H9 (cell line): ENCODE measurements around the gene SCNN1B. TPM values are rescaled to one million over a fixed set of nuclear protein-coding genes. Genes with fewer than 3 reads are reported as not detected.

ENCODE experiments used
- DNase-seq: peaks from one replicate; pipeline ENCODE4 v3.0.0-alpha.2; 2017
- H2AFZ ChIP-seq: one replicate; pipeline ENCODE4 v1.6.1; 2013; ENCODE audit warnings: mild to moderate bottlenecking, low read length, control low read depth, moderate library complexity
- H2AK5ac ChIP-seq: 2 replicates; pipeline ENCODE4 v1.6.1; 2013; ENCODE audit warnings: low read length, control low read depth, mixed read lengths; ENCODE audit not compliant: insufficient read length
- H2BK120ac ChIP-seq: one replicate; pipeline ENCODE4 v1.6.1; 2013; ENCODE audit warnings: low read depth, mild to moderate bottlenecking, low read length, control low read depth, inconsistent platforms; ENCODE audit not compliant: poor library complexity, severe bottlenecking
- H2BK12ac ChIP-seq: 2 replicates; pipeline ENCODE4 v1.6.1; 2013; ENCODE audit warnings: low read length, control low read depth, mixed read lengths, low read depth; ENCODE audit not compliant: insufficient read length
- H2BK15ac ChIP-seq: 2 replicates; pipeline ENCODE4 v1.6.1; 2013; ENCODE audit warnings: low read depth, low read length, control low read depth
- H2BK20ac ChIP-seq: one replicate; pipeline ENCODE4 v1.6.1; 2013; ENCODE audit warnings: low read depth, mild to moderate bottlenecking, low read length, control low read depth, inconsistent platforms; ENCODE audit not compliant: poor library complexity, severe bottlenecking
- H2BK5ac ChIP-seq: 2 replicates; pipeline ENCODE4 v1.6.1; 2013; ENCODE audit warnings: low read length, control low read depth, mixed read lengths; ENCODE audit not compliant: insufficient read length
- H3K14ac ChIP-seq: 2 replicates; pipeline ENCODE4 v1.6.1; 2013; ENCODE audit warnings: low read length, control low read depth; ENCODE audit not compliant: insufficient read depth
- H3K18ac ChIP-seq: 2 replicates; pipeline ENCODE4 v1.6.1; 2013; ENCODE audit warnings: low read depth, mild to moderate bottlenecking, mixed read lengths, low read length, control low read depth; ENCODE audit not compliant: insufficient read length
- H3K23ac ChIP-seq: 2 replicates; pipeline ENCODE4 v1.6.1; 2013; ENCODE audit warnings: low read length, control low read depth, mixed read lengths, low read depth; ENCODE audit not compliant: insufficient read length
- H3K23me2 ChIP-seq: 2 replicates; pipeline ENCODE4 v1.6.1; 2013; ENCODE audit warnings: low read depth, mild to moderate bottlenecking, mixed read lengths, low read length, control low read depth; ENCODE audit not compliant: insufficient read length, poor library complexity, severe bottlenecking
- H3K27ac ChIP-seq: 2 replicates; pipeline ENCODE4 v1.5.1; 2013; ENCODE audit warnings: low read length, control low read depth, mixed read lengths, low read depth; ENCODE audit not compliant: insufficient read length
- H3K27me3 ChIP-seq: 2 replicates; pipeline ENCODE4 v1.6.1; 2013; ENCODE audit warnings: low read length, control low read depth, inconsistent platforms; ENCODE audit not compliant: insufficient read depth
- H3K4ac ChIP-seq: 2 replicates; pipeline ENCODE4 v1.6.1; 2013; ENCODE audit warnings: low read depth, mild to moderate bottlenecking, control low read depth, inconsistent platforms, low read length, moderate library complexity
- H3K4me1 ChIP-seq: 2 replicates; pipeline ENCODE4 v1.6.1; 2013; ENCODE audit warnings: low read length, control low read depth, inconsistent platforms; ENCODE audit not compliant: insufficient read depth
- H3K4me2 ChIP-seq: 2 replicates; pipeline ENCODE4 v1.6.1; 2013; ENCODE audit warnings: low read length, control low read depth, mixed read lengths; ENCODE audit not compliant: insufficient read length, insufficient read depth
- H3K56ac ChIP-seq: 2 replicates; pipeline ENCODE4 v1.6.1; 2013; ENCODE audit warnings: low read depth, mild to moderate bottlenecking, mixed read lengths, low read length, control low read depth; ENCODE audit not compliant: insufficient read length
- H3K79me1 ChIP-seq: 2 replicates; pipeline ENCODE4 v1.6.1; 2013; ENCODE audit warnings: low read depth, mild to moderate bottlenecking, moderate library complexity, low read length, control low read depth, inconsistent platforms; ENCODE audit not compliant: insufficient read depth, poor library complexity, severe bottlenecking
- H3K79me2 ChIP-seq: 2 replicates; pipeline ENCODE4 v1.6.1; 2013; ENCODE audit warnings: low read length, control low read depth, inconsistent platforms; ENCODE audit not compliant: insufficient read depth
- H3K9ac ChIP-seq: 2 replicates; pipeline ENCODE4 v1.6.1; 2013; ENCODE audit warnings: low read length, control low read depth, mixed read lengths; ENCODE audit not compliant: insufficient read length; ENCODE audit errors: extremely low read depth
- H3K9me3 ChIP-seq: one replicate; pipeline ENCODE4 v1.6.1; 2013; ENCODE audit warnings: low read depth, low read length, inconsistent platforms; ENCODE audit not compliant: control insufficient read depth
- H3T11ph ChIP-seq: one replicate; pipeline ENCODE4 v1.6.1; 2013; ENCODE audit warnings: mild to moderate bottlenecking, low read length, control low read depth, inconsistent platforms
- H4K20me1 ChIP-seq: one replicate; pipeline ENCODE4 v1.6.1; 2013; ENCODE audit not compliant: control insufficient read depth, insufficient read length, insufficient read depth
- H4K5ac ChIP-seq: 2 replicates; pipeline ENCODE4 v1.6.1; 2013; ENCODE audit warnings: low read depth, mild to moderate bottlenecking, mixed read lengths, low read length, control low read depth; ENCODE audit not compliant: insufficient read length
- H4K8ac ChIP-seq: replicated peaks from 2 replicates; pipeline ENCODE4 v1.6.1; 2013; ENCODE audit warnings: low read length, control low read depth, mixed read lengths, low read depth; ENCODE audit not compliant: insufficient read length
- H4K91ac ChIP-seq: 2 replicates; pipeline ENCODE4 v1.6.1; 2013; ENCODE audit warnings: low read depth, mild to moderate bottlenecking, moderate library complexity, mixed read lengths, low read length, control low read depth; ENCODE audit not compliant: insufficient read length
- H3K27ac Mint-ChIP-seq, 3 experiments: 2 replicates in 2 of 3; 3 replicates in 1 of 3; pipeline ENCODE4 v1.8.0; 2020 to 2021; ENCODE audit warnings: mixed read lengths in 3 of 3, mild to moderate bottlenecking in 1 of 3, moderate library complexity in 1 of 3
- H3K27me3 Mint-ChIP-seq: 2 replicates; pipeline ENCODE4 v1.8.0; 2021; ENCODE audit warnings: low read depth, mild to moderate bottlenecking, moderate library complexity, mixed read lengths
- H3K36me3 Mint-ChIP-seq, 3 experiments: 2 replicates in 2 of 3; 3 replicates in 1 of 3; pipeline ENCODE4 v1.8.0; 2020 to 2021; ENCODE audit warnings: low read depth in 3 of 3, mixed read lengths in 3 of 3; ENCODE audit not compliant: insufficient read depth in 1 of 3
- H3K4me1 Mint-ChIP-seq, 2 experiments: 2 replicates each; pipeline ENCODE4 v1.8.0; 2020; ENCODE audit warnings: mixed read lengths in 2 of 2
- H3K4me3 Mint-ChIP-seq, 2 experiments: 2 replicates in 1 of 2; 3 replicates in 1 of 2; pipeline ENCODE4 v1.8.0; 2020 to 2021; ENCODE audit warnings: mild to moderate bottlenecking in 2 of 2, mixed read lengths in 2 of 2, moderate library complexity in 1 of 2
- H3K9me3 Mint-ChIP-seq, 2 experiments: 2 replicates in 1 of 2; 3 replicates in 1 of 2; pipeline ENCODE4 v1.8.0; 2020; ENCODE audit warnings: mild to moderate bottlenecking in 2 of 2, mixed read lengths in 2 of 2, moderate library complexity in 1 of 2
- CTCF ChIP-seq: fragments of 200-600 bp; sonication (generic); conservative IDR thresholded peaks from 3 replicates; pipeline ENCODE4 v1.8.0; 2021; ENCODE audit warnings: antibody characterized with exemption, mild to moderate bottlenecking
- WGBS: extraction: QIAGEN DNeasy Blood & Tissue Kit; methylation state at CpG from one replicate; pipeline ENCODE4 v1.1.7; 2013; ENCODE audit warnings: missing lambda C conversion rate, low lambda C conversion rate, mixed read lengths; ENCODE audit not compliant: insufficient read length; ENCODE audit errors: extremely low coverage; 5-methylcytosine and 5-hydroxymethylcytosine counted together
- total RNA-seq: library from RNA; stranded (reverse); gene quantifications from 2 replicates; pipeline ENCODE4 v1.2.1, GENCODE V29; 2021

SCNN1B gene
- total RNA-seq, 1 experiment from 2014 or later, result 0.11 TPM

GRCh38 chr16:23256440-23256839 lies 45.7 kb upstream of the SCNN1B start:
- Mint-ChIP-seq H3K4me3 (no peak overlapping the region), H3K27ac (no peak overlapping the region), H3K9me3 (no peaks in the 10 kb centered on the region; a peak in 1 of 5 replicates), H3K36me3 (no peaks in the 10 kb centered on the region), H3K4me1 (no peaks in the 10 kb centered on the region), H3K27me3 (peaks cover 5% of the 10 kb centered on the region)
- Histone ChIP-seq H3T11ph (no peak overlapping the region), H2AK5ac (no peak overlapping the region), H4K20me1 (no peaks in the 10 kb centered on the region), H3K9ac (no peak overlapping the region), H3K18ac (no peak overlapping the region), H2AFZ (no peak overlapping the region), H3K27me3 (no peaks in the 10 kb centered on the region), H3K23me2 (no peaks in the 10 kb centered on the region), H2BK12ac (no peak overlapping the region), H3K27ac (no peak overlapping the region), H3K4me1 (no peaks in the 10 kb centered on the region), H2BK5ac (no peak overlapping the region), H2BK120ac (no peak overlapping the region), H3K14ac (no peak overlapping the region), H3K79me1 (no peaks in the 10 kb centered on the region), H3K9me3 (no peaks in the 10 kb centered on the region), H3K79me2 (no peaks in the 10 kb centered on the region), H4K8ac (no peak overlapping the region), H3K4me2 (no peak overlapping the region), H3K56ac (no peak overlapping the region), H4K5ac (no peak overlapping the region), H2BK20ac (no peak overlapping the region), H3K23ac (no peak overlapping the region), H3K4ac (no peak overlapping the region), H4K91ac (no peak overlapping the region), H2BK15ac (no peak overlapping the region)
- no CpG with 5 or more reads among the region's 3 CpGs for WGBS
- no peak for TF ChIP-seq CTCF
- DNase-seq, result no peak
